ENCODE data around the gene ULK4.

DNA sequence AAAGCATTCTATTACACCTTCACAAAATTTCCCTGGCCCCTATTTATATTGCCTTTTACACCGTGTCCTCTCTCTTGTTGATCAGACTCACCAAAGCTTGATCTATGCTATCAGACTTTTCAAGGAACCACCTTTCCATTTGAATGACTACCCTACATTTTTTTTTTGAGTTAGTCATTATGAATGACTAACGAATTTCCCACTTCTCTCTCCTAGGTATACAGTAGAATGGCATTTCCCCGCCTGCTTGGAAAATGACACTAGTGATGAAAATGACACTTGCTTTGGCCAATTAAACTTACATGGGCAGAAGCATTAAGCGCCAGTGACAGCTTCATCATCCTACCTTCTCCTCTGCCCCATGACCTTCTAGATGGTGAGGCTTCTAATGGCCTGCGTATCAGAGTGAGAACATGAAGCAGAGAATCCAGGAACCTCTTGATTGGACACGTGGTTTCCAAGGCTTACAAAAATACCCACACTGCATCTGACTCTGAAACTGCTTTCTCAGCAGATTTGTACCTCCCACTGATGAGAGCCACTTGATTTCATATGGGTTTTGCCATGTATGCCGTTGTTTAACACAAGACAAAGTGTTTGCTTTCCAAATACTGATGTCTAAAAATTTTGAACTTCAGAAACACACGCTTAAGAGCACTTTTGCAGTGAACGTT, 392.1 kb downstream of the ULK4 start:
- TF ChIP-seq CTCF (conservative IDR thresholded peaks at IDR 0.05), result no peak
- no peak for TF ChIP-seq ZFX (IDR thresholded peaks at IDR 0.05)

Measured in C4-2B (cell line).